HG02938 (cell line): Measurements from ENCODE around the gene KDM6A.
"Not testable (repeated sequence)": the region's sequence is repeated elsewhere in the genome, so short reads cannot be mapped to it uniquely, and the experiment has no call there.

Experiments
- ATAC-seq: cut with Tn5 transposase; IDR thresholded peaks from one replicate; pipeline ENCODE4 v1.9.1; 2021; ENCODE audit warnings: mild to moderate bottlenecking, moderate library complexity; ENCODE audit not compliant: unreplicated experiment

The KDM6A gene

GRCh38 chrX:45068569-45068968 lies 195.6 kb downstream of the KDM6A start:
- no peak for ATAC-seq

- ATAC-seq = no peak
Observed at GRCh38 chrX:45070116-45071007, 197.4 kb downstream of the KDM6A start.

GRCh38 chrX:45073011-45073410 lies 200.0 kb downstream of the KDM6A start:
- not testable (repeated sequence) for ATAC-seq

- ATAC-seq = no peak
Observed at GRCh38 chrX:45077748-45078424, 204.9 kb downstream of the KDM6A start.

- ATAC-seq = no peak
Observed at GRCh38 chrX:45083314-45083713, 210.3 kb downstream of the KDM6A start.

GRCh38 chrX:45110494-45110893 lies 237.5 kb downstream of the KDM6A start:
- no peak for ATAC-seq

GRCh38 chrX:45126158-45126557 lies 253.2 kb downstream of the KDM6A start:
- ATAC-seq = no peak

GRCh38 chrX:45128896-45129454 lies 256.0 kb downstream of the KDM6A start:
- ATAC-seq = no peak

GRCh38 chrX:45133465-45133864 lies 260.5 kb downstream of the KDM6A start:
- no peak for ATAC-seq

- no peak for ATAC-seq
Observed at GRCh38 chrX:45134315-45134731, 261.3 kb downstream of the KDM6A start.

- ATAC-seq = no peak
Observed at GRCh38 chrX:45134775-45135174, 261.8 kb downstream of the KDM6A start.

- not testable (repeated sequence) for ATAC-seq
Observed at GRCh38 chrX:45135391-45136075, 262.5 kb downstream of the KDM6A start.

- no peak for ATAC-seq
Observed at GRCh38 chrX:45137531-45137930, 264.5 kb downstream of the KDM6A start.

- no peak for ATAC-seq
Observed at GRCh38 chrX:45138525-45138924, 265.5 kb downstream of the KDM6A start.

GRCh38 chrX:45140812-45141211 lies 267.8 kb downstream of the KDM6A start:
- ATAC-seq = no peak

- no peak for ATAC-seq
Observed at GRCh38 chrX:45142185-45142584, 269.2 kb downstream of the KDM6A start.

GRCh38 chrX:45143455-45143854 lies 270.5 kb downstream of the KDM6A start:
- no peak for ATAC-seq

- no peak for ATAC-seq
Observed at GRCh38 chrX:45145492-45146215, 272.7 kb downstream of the KDM6A start.

- ATAC-seq = no peak
Observed at GRCh38 chrX:45150821-45151220, 277.8 kb downstream of the KDM6A start.

- ATAC-seq = no peak
Observed at GRCh38 chrX:45154033-45154360, 281.0 kb downstream of the KDM6A start.

GRCh38 chrX:45154462-45154861 lies 281.5 kb downstream of the KDM6A start:
- ATAC-seq = no peak
